Fibroblast of skin of right biceps (primary cell): ENCODE measurements around the gene TNNI3.
"Not testable (repeated sequence)": the region's sequence is repeated elsewhere in the genome, so short reads cannot be mapped to it uniquely, and the experiment has no call there.

ENCODE experiments used
- DNase-seq: peaks from one replicate; pipeline ENCODE4 v3.0.0-alpha.2; 2013

The TNNI3 gene

GRCh38 chr19:55172741-55173140 is 15.2 kb upstream of the TNNI3 start:
- peak; percentile 80 for DNase-seq

- DNase-seq = not testable (repeated sequence)
These were observed 14.8 kb upstream of the TNNI3 start for GRCh38 chr19:55172318-55172717.

DNA sequence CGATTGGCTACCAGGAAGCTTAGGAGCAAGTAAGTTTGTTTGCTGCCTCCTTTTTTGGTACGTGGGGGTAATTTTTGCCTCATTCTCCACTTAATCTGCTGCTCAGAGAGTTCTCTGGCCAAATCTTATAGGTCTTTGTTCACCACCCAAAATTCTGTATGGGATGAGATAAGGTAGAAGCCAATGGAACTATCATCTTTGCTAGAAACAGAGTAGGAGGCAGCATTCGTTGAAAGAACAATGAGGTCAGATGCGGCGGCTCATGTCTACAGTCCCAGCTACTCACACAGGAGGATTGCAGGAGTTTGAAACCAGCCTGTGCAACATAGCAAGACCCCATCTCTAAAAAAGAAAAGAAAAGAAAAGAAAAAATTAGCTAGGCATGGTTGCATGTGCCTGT is 13.9 kb upstream of the TNNI3 start:
- no peak for DNase-seq

DNA sequence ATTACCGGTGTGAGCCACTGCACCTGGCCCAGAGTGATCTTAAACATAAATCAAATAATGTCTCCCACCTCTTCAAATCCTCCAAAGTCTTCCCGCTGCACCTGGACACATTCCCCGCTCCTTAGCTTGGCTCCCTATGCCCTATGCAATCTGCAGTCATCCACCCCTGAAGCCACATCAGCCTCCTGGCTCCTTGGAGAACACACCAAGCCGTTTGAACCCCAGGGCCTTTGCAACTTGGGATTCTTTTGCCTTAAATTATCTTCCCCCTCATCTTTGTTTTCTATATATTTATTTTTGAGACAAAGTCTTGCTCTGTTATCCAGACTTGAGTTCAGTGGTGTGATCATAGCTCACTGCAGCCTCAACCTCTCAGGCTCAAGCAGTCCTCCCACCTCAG is 11.6 kb upstream of the TNNI3 start:
- no peak for DNase-seq

DNA sequence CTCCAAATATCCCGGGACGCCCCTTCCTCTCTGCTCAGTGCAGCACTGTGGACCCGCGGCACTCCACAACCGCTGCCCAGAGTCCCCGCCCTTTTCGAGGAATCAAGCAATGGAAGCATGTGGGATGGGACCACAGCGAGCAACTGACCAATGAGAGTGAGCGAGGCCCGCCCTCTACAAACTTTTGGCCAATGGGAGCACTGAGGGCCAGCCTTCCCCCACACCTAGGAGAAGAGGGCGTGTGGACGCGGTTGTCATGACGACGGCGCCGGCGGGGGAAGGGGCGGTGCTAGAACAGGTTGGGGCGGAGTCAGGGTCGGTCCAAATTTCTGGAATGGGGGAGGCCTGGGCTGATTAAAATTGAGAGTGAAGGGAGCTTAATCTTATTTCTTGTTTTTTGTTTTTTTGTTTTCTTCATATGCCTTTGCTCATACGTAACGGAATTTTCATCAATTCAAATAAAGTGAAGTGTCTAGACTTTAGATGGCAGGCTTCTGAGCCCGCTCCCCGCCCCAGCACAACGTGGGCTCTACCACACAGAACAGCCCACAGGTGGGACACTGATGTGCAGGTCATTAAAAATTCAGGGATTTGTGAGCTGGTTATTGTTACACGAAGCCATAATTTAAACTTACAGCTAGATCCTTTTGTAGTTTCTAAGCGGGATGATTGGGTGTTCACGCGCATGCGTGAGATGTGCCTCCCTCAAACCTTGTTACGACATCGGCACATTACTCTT is 9.2 kb upstream of the TNNI3 start, which contains the start of gene DNAAF3:
DNAAF3 (minus strand) TSS at position 84 of the 739 bp plus-strand sequence. CDS start 200 bp downstream, outside the sequence.
- peak; percentile 98 for DNase-seq

- peak; percentile 74 for DNase-seq
These were observed 8.5 kb upstream of the TNNI3 start for GRCh38 chr19:55165952-55166529.

DNA sequence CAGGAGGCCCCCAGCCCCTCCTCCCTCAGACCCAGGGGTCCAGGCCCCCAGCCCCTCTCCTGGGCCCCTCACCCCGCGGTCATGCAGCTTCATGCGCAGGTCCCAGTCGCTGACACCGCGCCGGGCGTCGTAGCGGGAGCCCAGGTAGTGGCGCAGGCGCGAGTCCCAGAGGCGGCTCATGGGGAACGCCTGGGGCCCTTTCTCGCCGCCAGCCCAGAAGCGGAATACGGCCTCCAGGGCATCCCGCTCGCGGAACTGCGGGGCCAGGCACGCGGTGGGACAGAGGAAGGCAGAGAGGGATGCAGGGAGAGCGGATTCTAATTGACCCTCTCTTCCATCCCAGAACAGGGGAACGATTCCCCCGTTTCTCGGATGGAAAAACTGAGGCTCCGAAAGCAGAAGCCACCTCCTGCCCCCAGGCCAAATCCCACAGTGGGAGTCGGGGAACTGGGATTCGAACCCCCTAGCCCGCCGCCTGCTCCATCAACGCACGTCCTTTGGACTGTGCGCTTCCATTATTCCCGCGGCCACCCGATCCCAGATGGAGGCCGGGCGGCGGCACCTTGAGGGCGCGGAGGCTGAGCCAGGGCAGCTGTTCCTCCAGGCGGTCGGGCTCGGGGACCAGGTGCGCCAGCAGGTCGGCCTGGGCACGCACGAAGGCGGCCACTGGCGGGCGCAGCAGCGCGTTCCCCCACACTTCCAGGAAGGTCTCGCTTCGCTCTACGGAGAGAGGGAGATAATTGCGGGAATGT is 4.2 kb upstream of the TNNI3 start:
- no peak for DNase-seq

GRCh38 chr19:55160986-55161365 is 3.4 kb upstream of the TNNI3 start:
- no peak for DNase-seq

GRCh38 chr19:55160128-55160985 is 2.8 kb upstream of the TNNI3 start:
- DNase-seq = peak; percentile 81

DNA sequence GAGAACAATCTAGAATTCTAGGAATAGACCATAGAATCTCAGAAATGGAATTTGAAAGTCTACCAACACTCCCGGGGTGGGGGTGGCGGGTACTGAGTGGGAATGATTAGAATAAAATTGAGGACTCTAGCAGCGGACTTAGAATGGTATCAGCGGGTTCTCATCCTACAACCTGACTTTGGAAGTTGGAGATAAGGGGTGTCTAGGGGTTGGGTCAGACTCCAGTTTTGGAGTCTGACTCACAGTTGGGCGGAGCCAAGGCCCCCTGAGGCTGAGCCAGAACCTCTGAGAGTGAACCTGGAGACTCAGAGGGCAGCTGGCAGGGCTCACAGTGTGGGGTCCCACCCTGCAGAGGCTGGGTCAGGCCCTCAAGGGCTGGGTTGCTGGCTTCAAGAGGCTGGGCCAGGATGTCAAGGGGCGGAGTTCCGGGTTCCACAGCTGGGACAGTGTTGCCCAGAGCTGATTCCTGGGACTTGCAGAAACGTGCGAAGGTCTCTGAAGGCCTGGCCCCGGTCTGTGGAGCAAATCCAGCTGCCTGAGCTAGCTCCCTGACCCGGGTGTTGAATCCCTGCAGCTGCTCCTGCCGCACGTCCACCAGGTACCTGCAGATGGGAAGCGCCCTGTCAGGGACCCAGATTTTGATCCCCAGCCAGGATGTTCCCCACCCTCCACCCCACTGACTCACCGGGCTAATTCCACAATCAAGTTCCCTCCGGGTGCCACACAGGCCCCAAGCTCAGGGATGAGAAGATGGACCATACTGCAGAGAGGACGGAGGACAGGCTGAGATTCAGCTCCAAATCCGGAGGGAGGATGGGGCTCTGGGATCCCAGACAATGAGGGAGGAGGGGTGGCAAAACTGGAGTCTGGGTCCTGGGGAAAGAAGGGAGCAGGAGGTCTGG is 1.6 kb upstream of the TNNI3 start:
- peak; percentile 37 for DNase-seq

GRCh38 chr19:55158423-55158822 is 891 bp upstream of the TNNI3 start:
- DNase-seq = no peak

- DNase-seq = peak; percentile 40
These were observed 1.1 kb downstream of the TNNI3 start for GRCh38 chr19:55156202-55157063.

- DNase-seq = not testable (repeated sequence)
These were observed 1.7 kb downstream of the TNNI3 start for GRCh38 chr19:55155784-55156183.

GRCh38 chr19:55153652-55154264 is 3.8 kb downstream of the TNNI3 start:
- no peak for DNase-seq

DNA sequence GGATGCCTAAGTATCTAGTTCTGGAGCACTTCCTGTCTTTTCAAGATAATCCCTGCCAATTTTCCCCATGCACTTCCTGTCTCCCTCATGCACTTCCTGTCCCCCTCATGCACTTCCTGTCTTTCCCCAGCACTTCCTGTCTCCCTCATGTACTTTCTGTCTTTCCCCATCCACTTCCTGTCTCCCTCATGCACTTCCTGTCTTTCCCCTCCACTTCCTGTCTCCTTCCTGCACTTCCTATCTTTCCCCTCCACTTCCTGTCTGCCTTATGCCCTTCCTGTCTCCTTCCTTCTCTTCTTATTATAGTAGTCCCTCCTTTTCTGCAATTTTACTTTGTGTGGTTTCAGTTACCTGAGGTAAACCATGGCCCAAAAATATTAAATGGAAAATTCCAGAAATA is 5.5 kb downstream of the TNNI3 start:
- no peak for DNase-seq

DNA sequence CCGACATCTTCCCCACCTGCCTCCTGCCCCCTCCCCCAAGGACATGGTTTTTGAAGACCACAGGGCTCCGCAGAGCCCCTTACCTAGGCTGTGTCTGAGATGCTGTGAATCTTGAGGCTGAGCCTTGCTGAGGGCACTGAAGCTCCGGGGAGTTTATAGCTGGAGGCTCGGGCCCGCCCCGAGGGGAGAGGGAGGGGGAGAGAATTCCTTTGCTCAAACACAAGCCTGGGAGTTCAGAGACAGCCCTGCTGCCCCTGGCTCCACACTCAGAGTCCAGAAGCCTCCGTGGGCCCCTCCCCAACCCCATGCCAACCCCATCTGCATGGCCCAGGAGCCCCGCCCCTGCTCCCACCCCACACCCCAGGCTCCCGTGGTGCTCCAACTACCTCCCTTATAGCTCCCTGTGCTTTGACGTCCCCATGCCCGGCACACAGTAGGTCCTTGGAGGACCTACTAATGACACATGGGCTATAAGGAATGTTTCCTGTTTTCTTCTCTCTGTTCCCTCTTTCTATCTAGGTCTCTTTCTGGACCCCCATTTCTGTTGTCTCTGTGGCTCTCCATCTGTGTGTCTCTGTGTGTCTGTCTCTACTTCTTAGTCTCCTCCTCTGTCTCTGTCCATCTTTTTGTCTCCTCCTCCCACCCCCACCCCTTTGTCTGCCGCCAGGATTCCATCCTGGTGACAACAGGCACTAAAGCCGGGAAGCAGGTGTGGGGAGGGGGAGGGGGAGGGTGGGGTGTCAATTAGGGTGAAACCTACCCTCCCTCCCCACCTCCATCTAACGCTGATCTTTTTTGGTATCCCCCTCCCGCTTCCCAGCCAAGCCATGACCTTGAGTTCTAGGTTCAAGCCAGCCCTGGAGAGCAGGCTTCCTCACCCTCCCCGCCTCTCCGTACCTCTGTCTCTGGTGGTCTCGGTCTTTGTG is 8.2 kb downstream of the TNNI3 start, which contains the start of gene TNNT1:
TNNT1 (minus strand) TSS at position 129 of the 926 bp plus-strand sequence. CDS start 2,049 bp downstream, outside the sequence.
- no peak for DNase-seq

- no peak for DNase-seq
These were observed 9.8 kb downstream of the TNNI3 start for GRCh38 chr19:55147545-55148251.

DNA sequence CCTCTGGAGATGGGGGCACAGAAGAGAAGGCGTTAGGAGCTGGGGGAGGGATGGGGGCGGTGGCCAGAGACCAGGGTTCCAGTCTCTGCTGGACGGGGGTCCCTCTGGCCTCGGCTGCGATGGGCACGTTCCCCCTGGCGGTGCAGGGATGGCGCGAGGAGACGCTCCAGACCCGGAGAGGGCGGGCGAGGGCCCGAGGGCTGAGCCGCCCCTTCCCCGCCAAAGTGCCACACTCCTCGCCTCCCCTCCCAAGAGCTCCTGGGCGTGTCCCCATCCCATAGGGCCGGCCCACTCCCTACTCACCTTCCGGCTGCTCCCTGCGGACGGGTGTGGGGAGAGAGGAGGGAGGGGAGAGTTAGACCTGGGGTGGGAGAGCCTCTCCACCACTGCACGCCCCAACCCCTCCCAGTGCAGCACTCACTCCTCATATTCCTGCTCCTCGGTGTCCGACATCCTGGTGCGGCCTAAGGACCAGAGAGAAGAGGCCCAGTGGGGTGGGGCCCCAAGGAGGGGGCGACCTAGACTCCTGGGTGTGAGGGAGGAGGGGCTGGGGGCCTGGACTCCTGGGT is 10.7 kb downstream of the TNNI3 start:
- peak; percentile 27 for DNase-seq
